H9 (cell line): ENCODE measurements around the gene UNC5A. TPM values are rescaled to one million over a fixed set of nuclear protein-coding genes. Genes with fewer than 3 reads are reported as not detected.

Experiments used
- DNase-seq: peaks from one replicate; pipeline ENCODE4 v3.0.0-alpha.2; 2017
- H2AFZ ChIP-seq: one replicate; pipeline ENCODE4 v1.6.1; 2013; ENCODE audit warnings: mild to moderate bottlenecking, low read length, control low read depth, moderate library complexity
- H2AK5ac ChIP-seq: 2 replicates; pipeline ENCODE4 v1.6.1; 2013; ENCODE audit warnings: low read length, control low read depth, mixed read lengths; ENCODE audit not compliant: insufficient read length
- H2BK120ac ChIP-seq: one replicate; pipeline ENCODE4 v1.6.1; 2013; ENCODE audit warnings: low read depth, mild to moderate bottlenecking, low read length, control low read depth, inconsistent platforms; ENCODE audit not compliant: poor library complexity, severe bottlenecking
- H2BK12ac ChIP-seq: 2 replicates; pipeline ENCODE4 v1.6.1; 2013; ENCODE audit warnings: low read length, control low read depth, mixed read lengths, low read depth; ENCODE audit not compliant: insufficient read length
- H2BK15ac ChIP-seq: 2 replicates; pipeline ENCODE4 v1.6.1; 2013; ENCODE audit warnings: low read depth, low read length, control low read depth
- H2BK20ac ChIP-seq: one replicate; pipeline ENCODE4 v1.6.1; 2013; ENCODE audit warnings: low read depth, mild to moderate bottlenecking, low read length, control low read depth, inconsistent platforms; ENCODE audit not compliant: poor library complexity, severe bottlenecking
- H2BK5ac ChIP-seq: 2 replicates; pipeline ENCODE4 v1.6.1; 2013; ENCODE audit warnings: low read length, control low read depth, mixed read lengths; ENCODE audit not compliant: insufficient read length
- H3K14ac ChIP-seq: 2 replicates; pipeline ENCODE4 v1.6.1; 2013; ENCODE audit warnings: low read length, control low read depth; ENCODE audit not compliant: insufficient read depth
- H3K18ac ChIP-seq: 2 replicates; pipeline ENCODE4 v1.6.1; 2013; ENCODE audit warnings: low read depth, mild to moderate bottlenecking, mixed read lengths, low read length, control low read depth; ENCODE audit not compliant: insufficient read length
- H3K23ac ChIP-seq: 2 replicates; pipeline ENCODE4 v1.6.1; 2013; ENCODE audit warnings: low read length, control low read depth, mixed read lengths, low read depth; ENCODE audit not compliant: insufficient read length
- H3K23me2 ChIP-seq: 2 replicates; pipeline ENCODE4 v1.6.1; 2013; ENCODE audit warnings: low read depth, mild to moderate bottlenecking, mixed read lengths, low read length, control low read depth; ENCODE audit not compliant: insufficient read length, poor library complexity, severe bottlenecking
- H3K27ac ChIP-seq: 2 replicates; pipeline ENCODE4 v1.5.1; 2013; ENCODE audit warnings: low read length, control low read depth, mixed read lengths, low read depth; ENCODE audit not compliant: insufficient read length
- H3K27me3 ChIP-seq: 2 replicates; pipeline ENCODE4 v1.6.1; 2013; ENCODE audit warnings: low read length, control low read depth, inconsistent platforms; ENCODE audit not compliant: insufficient read depth
- H3K4ac ChIP-seq: 2 replicates; pipeline ENCODE4 v1.6.1; 2013; ENCODE audit warnings: low read depth, mild to moderate bottlenecking, control low read depth, inconsistent platforms, low read length, moderate library complexity
- H3K4me1 ChIP-seq: 2 replicates; pipeline ENCODE4 v1.6.1; 2013; ENCODE audit warnings: low read length, control low read depth, inconsistent platforms; ENCODE audit not compliant: insufficient read depth
- H3K4me2 ChIP-seq: 2 replicates; pipeline ENCODE4 v1.6.1; 2013; ENCODE audit warnings: low read length, control low read depth, mixed read lengths; ENCODE audit not compliant: insufficient read length, insufficient read depth
- H3K56ac ChIP-seq: 2 replicates; pipeline ENCODE4 v1.6.1; 2013; ENCODE audit warnings: low read depth, mild to moderate bottlenecking, mixed read lengths, low read length, control low read depth; ENCODE audit not compliant: insufficient read length
- H3K79me1 ChIP-seq: 2 replicates; pipeline ENCODE4 v1.6.1; 2013; ENCODE audit warnings: low read depth, mild to moderate bottlenecking, moderate library complexity, low read length, control low read depth, inconsistent platforms; ENCODE audit not compliant: insufficient read depth, poor library complexity, severe bottlenecking
- H3K79me2 ChIP-seq: 2 replicates; pipeline ENCODE4 v1.6.1; 2013; ENCODE audit warnings: low read length, control low read depth, inconsistent platforms; ENCODE audit not compliant: insufficient read depth
- H3K9ac ChIP-seq: 2 replicates; pipeline ENCODE4 v1.6.1; 2013; ENCODE audit warnings: low read length, control low read depth, mixed read lengths; ENCODE audit not compliant: insufficient read length; ENCODE audit errors: extremely low read depth
- H3K9me3 ChIP-seq: one replicate; pipeline ENCODE4 v1.6.1; 2013; ENCODE audit warnings: low read depth, low read length, inconsistent platforms; ENCODE audit not compliant: control insufficient read depth
- H3T11ph ChIP-seq: one replicate; pipeline ENCODE4 v1.6.1; 2013; ENCODE audit warnings: mild to moderate bottlenecking, low read length, control low read depth, inconsistent platforms
- H4K20me1 ChIP-seq: one replicate; pipeline ENCODE4 v1.6.1; 2013; ENCODE audit not compliant: control insufficient read depth, insufficient read length, insufficient read depth
- H4K5ac ChIP-seq: 2 replicates; pipeline ENCODE4 v1.6.1; 2013; ENCODE audit warnings: low read depth, mild to moderate bottlenecking, mixed read lengths, low read length, control low read depth; ENCODE audit not compliant: insufficient read length
- H4K8ac ChIP-seq: replicated peaks from 2 replicates; pipeline ENCODE4 v1.6.1; 2013; ENCODE audit warnings: low read length, control low read depth, mixed read lengths, low read depth; ENCODE audit not compliant: insufficient read length
- H4K91ac ChIP-seq: 2 replicates; pipeline ENCODE4 v1.6.1; 2013; ENCODE audit warnings: low read depth, mild to moderate bottlenecking, moderate library complexity, mixed read lengths, low read length, control low read depth; ENCODE audit not compliant: insufficient read length
- H3K27ac Mint-ChIP-seq, 3 experiments: 2 replicates in 2 of 3; 3 replicates in 1 of 3; pipeline ENCODE4 v1.8.0; 2020 to 2021; ENCODE audit warnings: mixed read lengths in 3 of 3, mild to moderate bottlenecking in 1 of 3, moderate library complexity in 1 of 3
- H3K27me3 Mint-ChIP-seq: 2 replicates; pipeline ENCODE4 v1.8.0; 2021; ENCODE audit warnings: low read depth, mild to moderate bottlenecking, moderate library complexity, mixed read lengths
- H3K36me3 Mint-ChIP-seq, 3 experiments: 2 replicates in 2 of 3; 3 replicates in 1 of 3; pipeline ENCODE4 v1.8.0; 2020 to 2021; ENCODE audit warnings: low read depth in 3 of 3, mixed read lengths in 3 of 3; ENCODE audit not compliant: insufficient read depth in 1 of 3
- H3K4me1 Mint-ChIP-seq, 2 experiments: 2 replicates each; pipeline ENCODE4 v1.8.0; 2020; ENCODE audit warnings: mixed read lengths in 2 of 2
- H3K4me3 Mint-ChIP-seq, 2 experiments: 2 replicates in 1 of 2; 3 replicates in 1 of 2; pipeline ENCODE4 v1.8.0; 2020 to 2021; ENCODE audit warnings: mild to moderate bottlenecking in 2 of 2, mixed read lengths in 2 of 2, moderate library complexity in 1 of 2
- H3K9me3 Mint-ChIP-seq, 2 experiments: 2 replicates in 1 of 2; 3 replicates in 1 of 2; pipeline ENCODE4 v1.8.0; 2020; ENCODE audit warnings: mild to moderate bottlenecking in 2 of 2, mixed read lengths in 2 of 2, moderate library complexity in 1 of 2
- WGBS: extraction: QIAGEN DNeasy Blood & Tissue Kit; methylation state at CpG from one replicate; pipeline ENCODE4 v1.1.7; 2013; ENCODE audit warnings: missing lambda C conversion rate, low lambda C conversion rate, mixed read lengths; ENCODE audit not compliant: insufficient read length; ENCODE audit errors: extremely low coverage; 5-methylcytosine and 5-hydroxymethylcytosine counted together
- total RNA-seq: library from RNA; stranded (reverse); gene quantifications from 2 replicates; pipeline ENCODE4 v1.2.1, GENCODE V29; 2021
- TF ChIP-seq, protein P1 (sequence below): fragments of 200-600 bp; sonication (generic); conservative IDR thresholded peaks from 3 replicates; pipeline ENCODE4 v1.8.0; 2021; ENCODE audit warnings: antibody characterized with exemption, mild to moderate bottlenecking

The UNC5A gene
- total RNA-seq, 1 experiment from 2014 or later, result 4.4 TPM

DNA sequence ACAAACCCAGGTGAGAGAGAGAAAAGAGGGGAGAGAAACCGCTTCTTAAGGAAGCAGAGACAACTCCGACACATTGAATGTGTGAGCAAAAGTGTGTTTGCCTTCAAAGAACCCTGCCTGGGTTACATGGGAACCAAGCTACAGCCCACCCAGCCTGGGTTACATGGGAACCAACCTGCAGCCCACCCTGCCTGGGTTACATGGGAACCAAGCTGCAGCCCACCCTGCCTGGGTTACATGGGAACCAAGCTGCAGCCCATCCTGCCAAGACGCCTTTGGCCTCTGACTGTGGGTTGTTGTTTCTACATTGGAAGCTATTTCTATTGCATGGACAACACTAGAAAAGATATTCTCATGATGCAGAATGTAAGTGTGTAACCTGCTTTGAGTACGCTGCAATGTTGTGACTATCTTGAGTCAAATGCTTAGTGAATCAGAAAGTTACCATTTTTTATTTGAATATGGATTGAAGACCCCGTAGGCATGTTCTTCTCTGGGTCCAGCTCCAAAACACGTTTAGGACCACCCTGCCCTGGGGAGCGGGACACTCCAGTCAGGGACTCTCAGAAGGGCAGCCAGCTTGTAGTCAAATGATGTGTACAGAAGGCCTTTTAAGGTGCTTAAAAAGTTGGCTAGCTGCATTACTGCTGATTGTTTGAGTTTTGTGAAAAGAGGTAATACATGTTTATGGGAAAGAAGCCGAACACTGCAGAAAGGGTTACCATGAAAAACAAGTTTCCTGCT, 39.1 kb upstream of the UNC5A start:
- Histone ChIP-seq H2AK5ac (no peak overlapping the region), H4K91ac (no peak overlapping the region), H2BK5ac (no peak overlapping the region), H2BK20ac (no peak overlapping the region), H3K9me3 (no peaks in the 10 kb centered on the region), H3K4me2 (no peak overlapping the region), H3K79me2 (no peaks in the 10 kb centered on the region), H3K4me1 (peaks cover 9% of the 10 kb centered on the region), H2BK12ac (no peak overlapping the region), H3K56ac (no peak overlapping the region), H3K27ac (no peak overlapping the region), H2BK120ac (no peak overlapping the region), H4K8ac (no peak overlapping the region), H3K79me1 (no peaks in the 10 kb centered on the region), H2AFZ (no peak overlapping the region), H4K20me1 (peaks cover 2% of the 10 kb centered on the region), H3K23me2 (no peaks in the 10 kb centered on the region), H3T11ph (no peak overlapping the region), H3K27me3 (no peaks in the 10 kb centered on the region), H3K18ac (no peak overlapping the region), H3K14ac (no peak overlapping the region), H2BK15ac (no peak overlapping the region), H3K23ac (no peak overlapping the region), H3K4ac (no peak overlapping the region), H3K9ac (no peak overlapping the region), H4K5ac (no peak overlapping the region)
- peak; percentile 3 for DNase-seq
- H3K9me3 Mint-ChIP-seq, result peaks cover 3 to 5% of the 10 kb centered on the region in 2 experiments; a peak in 2 of 5 replicates
- TF ChIP-seq, protein P1, sequence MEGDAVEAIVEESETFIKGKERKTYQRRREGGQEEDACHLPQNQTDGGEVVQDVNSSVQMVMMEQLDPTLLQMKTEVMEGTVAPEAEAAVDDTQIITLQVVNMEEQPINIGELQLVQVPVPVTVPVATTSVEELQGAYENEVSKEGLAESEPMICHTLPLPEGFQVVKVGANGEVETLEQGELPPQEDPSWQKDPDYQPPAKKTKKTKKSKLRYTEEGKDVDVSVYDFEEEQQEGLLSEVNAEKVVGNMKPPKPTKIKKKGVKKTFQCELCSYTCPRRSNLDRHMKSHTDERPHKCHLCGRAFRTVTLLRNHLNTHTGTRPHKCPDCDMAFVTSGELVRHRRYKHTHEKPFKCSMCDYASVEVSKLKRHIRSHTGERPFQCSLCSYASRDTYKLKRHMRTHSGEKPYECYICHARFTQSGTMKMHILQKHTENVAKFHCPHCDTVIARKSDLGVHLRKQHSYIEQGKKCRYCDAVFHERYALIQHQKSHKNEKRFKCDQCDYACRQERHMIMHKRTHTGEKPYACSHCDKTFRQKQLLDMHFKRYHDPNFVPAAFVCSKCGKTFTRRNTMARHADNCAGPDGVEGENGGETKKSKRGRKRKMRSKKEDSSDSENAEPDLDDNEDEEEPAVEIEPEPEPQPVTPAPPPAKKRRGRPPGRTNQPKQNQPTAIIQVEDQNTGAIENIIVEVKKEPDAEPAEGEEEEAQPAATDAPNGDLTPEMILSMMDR, result no peak
- no CpG with 5 or more reads among the region's 8 CpGs for WGBS
- H3K4me1 Mint-ChIP-seq, result peaks cover 18 to 27% of the 10 kb centered on the region in 2 experiments
- H3K4me3 Mint-ChIP-seq, result no peak overlapping the region
- H3K27me3 Mint-ChIP-seq, result peaks cover 21% of the 10 kb centered on the region
- peak overlapping the region in 1 of 3 experiments; percentile 35; a peak in 1 of 7 replicates for H3K27ac Mint-ChIP-seq
- H3K36me3 Mint-ChIP-seq, result peaks cover 0 to 4% (median 0%) of the 10 kb centered on the region in 3 experiments; a peak in 2 of 7 replicates
